Neural cell (in vitro differentiated cells): ENCODE data around the gene CCDC159. TPM values are rescaled to one million over a fixed set of nuclear protein-coding genes. Genes with fewer than 3 reads are reported as not detected.

Experiments used
- H2AFZ ChIP-seq: fragments of 200-600, 300-800 bp; sonication (generic), shearing (Covaris generic); 2 replicates; pipeline ENCODE4 v1.6.0; 2014; ENCODE audit warnings: low read depth, mild to moderate bottlenecking, antibody characterized with exemption, low read length, moderate library complexity
- H3F3A ChIP-seq: fragments of 200-600 bp; shearing (Covaris generic); 2 replicates; pipeline ENCODE4 v1.6.1; 2016; ENCODE audit warnings: mild to moderate bottlenecking, moderate library complexity, mixed read lengths, antibody characterized with exemption, low read length; ENCODE audit not compliant: insufficient read depth, poor library complexity, severe bottlenecking
- H3K27ac ChIP-seq: fragments of 200-600, 300-800 bp; sonication (generic), shearing (Covaris generic); 2 replicates; pipeline ENCODE4 v1.5.1; 2014; ENCODE audit warnings: mild to moderate bottlenecking, low read length, moderate library complexity
- H3K27me3 ChIP-seq: fragments of 300-800, 200-600 bp; sonication (generic), shearing (Covaris generic); 2 replicates; pipeline ENCODE4 v1.6.0; 2014; ENCODE audit warnings: mild to moderate bottlenecking, low read depth, low read length, moderate library complexity; ENCODE audit not compliant: insufficient read depth
- H3K36me3 ChIP-seq: fragments of 300-800, 200-600 bp; sonication (generic), shearing (Covaris generic); 2 replicates; pipeline ENCODE4 v1.5.1; 2014; ENCODE audit warnings: mild to moderate bottlenecking, antibody characterized with exemption, low read length, moderate library complexity; ENCODE audit not compliant: insufficient read depth
- H3K4me2 ChIP-seq: fragments of 300-800, 200-600 bp; sonication (generic), shearing (Covaris generic); 2 replicates; pipeline ENCODE4 v1.6.0; 2014; ENCODE audit warnings: mild to moderate bottlenecking, low read length
- H3K4me3 ChIP-seq: fragments of 300-800, 200-600 bp; sonication (generic), shearing (Covaris generic); 2 replicates; pipeline ENCODE4 v1.5.1; 2014; ENCODE audit warnings: mild to moderate bottlenecking, low read length, moderate library complexity
- H3K79me2 ChIP-seq: fragments of 200-600 bp; shearing (Covaris generic); replicated peaks from 2 replicates; pipeline ENCODE4 v1.6.0; 2014; ENCODE audit warnings: mild to moderate bottlenecking, low read length, moderate library complexity; ENCODE audit not compliant: insufficient read depth
- H3K9ac ChIP-seq: fragments of 300-800, 200-600 bp; sonication (generic), shearing (Covaris generic); 2 replicates; pipeline ENCODE4 v1.6.1; 2016; ENCODE audit warnings: mild to moderate bottlenecking, low read length, mixed read lengths
- H3K9me2 ChIP-seq: fragments of 200-600 bp; shearing (Covaris generic); 2 replicates; pipeline ENCODE4 v1.6.1; 2016; ENCODE audit warnings: mild to moderate bottlenecking, low read length, mixed read lengths; ENCODE audit not compliant: insufficient read depth
- H3K9me3 ChIP-seq: fragments of 200-600, 300-800 bp; sonication (generic), shearing (Covaris generic); 2 replicates; pipeline ENCODE4 v1.6.1; 2016; ENCODE audit warnings: mild to moderate bottlenecking, mixed run types, low read length, moderate library complexity, mixed read lengths
- H4K20me1 ChIP-seq: fragments of 200-600 bp; shearing (Covaris generic); 2 replicates; pipeline ENCODE4 v1.6.1; 2016; ENCODE audit warnings: mild to moderate bottlenecking, mixed run types; ENCODE audit not compliant: insufficient read depth
- EP300 ChIP-seq: fragments of 450-650 bp; conservative IDR thresholded peaks from 2 replicates; pipeline ENCODE4 v1.6.1; 2014; ENCODE audit warnings: antibody characterized with exemption, mild to moderate bottlenecking, moderate library complexity; ENCODE audit not compliant: poor library complexity, severe bottlenecking
- EZH2 ChIP-seq: fragments of 200-600, 300-800 bp; shearing (Covaris generic), sonication (generic); IDR thresholded peaks from 2 replicates; pipeline ENCODE4 v1.6.1; 2014; ENCODE audit warnings: antibody characterized with exemption, low read length, borderline replicate concordance, mild to moderate bottlenecking; ENCODE audit not compliant: insufficient read depth, poor library complexity, severe bottlenecking
- MXI1 ChIP-seq: fragments of 450-650 bp; conservative IDR thresholded peaks from 2 replicates; pipeline ENCODE4 v1.6.1; 2014; ENCODE audit warnings: antibody characterized with exemption, mild to moderate bottlenecking; ENCODE audit not compliant: poor library complexity, severe bottlenecking
- POLR2AphosphoS5 ChIP-seq: IDR thresholded peaks from 2 replicates; pipeline ENCODE4 v1.6.1; 2012
- RAD21 ChIP-seq: fragments of 450-650 bp; conservative IDR thresholded peaks from 2 replicates; pipeline ENCODE4 v1.6.1; 2014; ENCODE audit warnings: antibody characterized with exemption, mild to moderate bottlenecking, moderate library complexity
- REST ChIP-seq: IDR thresholded peaks from 2 replicates; pipeline ENCODE4 v1.6.1; 2012; ENCODE audit warnings: borderline replicate concordance
- SMC3 ChIP-seq: fragments of 450-650 bp; conservative IDR thresholded peaks from 2 replicates; pipeline ENCODE4 v1.6.1; 2014; ENCODE audit warnings: antibody characterized with exemption, mild to moderate bottlenecking, moderate library complexity; ENCODE audit not compliant: poor library complexity
- TAF1 ChIP-seq: IDR thresholded peaks from 2 replicates; pipeline ENCODE4 v1.6.1; 2012; ENCODE audit warnings: low read depth
- polyA plus RNA-seq: library from polyadenylated mRNA; depleted of rRNA; stranded (reverse); fragments of >200 nt; gene quantifications from 2 replicates; pipeline ENCODE4 v1.2.3, GENCODE V29; 2014
- TF ChIP-seq, protein P1 (sequence below): fragments of 450-650 bp; IDR thresholded peaks from 2 replicates; pipeline ENCODE4 v1.5.1; 2014; ENCODE audit warnings: antibody characterized with exemption, mild to moderate bottlenecking, moderate library complexity; ENCODE audit not compliant: poor library complexity, severe bottlenecking

Gene CCDC159
- polyA plus RNA-seq, 1 donor from 2014 or later, result 2.4 TPM

DNA sequence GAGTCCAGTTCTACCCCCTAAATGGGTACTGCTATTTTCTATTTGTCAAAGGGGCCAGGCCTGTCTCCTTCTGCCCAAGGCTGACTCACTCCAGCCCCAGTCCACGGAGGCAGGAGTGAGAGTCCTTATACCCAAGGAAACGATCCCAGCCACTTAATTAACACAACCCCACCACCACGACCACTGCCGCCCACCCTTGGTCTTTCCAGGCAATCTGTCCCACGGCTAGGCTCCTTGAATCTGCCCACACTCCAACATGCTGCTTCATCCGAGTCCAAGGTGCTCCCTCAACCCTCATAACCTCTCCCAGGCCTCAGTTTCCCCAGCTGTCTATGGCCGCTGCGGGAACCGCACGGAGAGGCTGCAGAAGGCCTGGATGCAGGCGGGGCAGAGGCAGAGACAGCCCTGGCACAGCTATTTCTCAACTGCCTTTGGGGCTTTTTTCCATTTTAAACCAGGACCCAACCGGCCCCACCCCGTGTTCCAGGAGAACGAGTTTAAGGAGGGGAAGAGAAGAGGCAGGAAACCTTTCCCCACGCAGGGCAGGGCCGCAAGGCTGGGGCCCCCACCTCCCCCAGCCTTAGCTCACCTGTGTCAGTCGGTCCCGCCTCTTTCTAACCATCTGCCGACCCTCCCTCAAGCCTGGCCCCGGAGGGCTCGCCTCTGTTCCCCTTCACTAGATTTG lies 7.6 kb upstream of the CCDC159 start:
- Histone ChIP-seq H3K36me3 (peaks cover 14% of the 10 kb centered on the region), H3K9me3 (peaks cover 4% of the 10 kb centered on the region), H3F3A (no peaks in the 10 kb centered on the region), H3K4me2 (peak overlapping the region; percentile 78), H3K79me2 (peaks cover 19% of the 10 kb centered on the region), H3K9me2 (no peaks in the 10 kb centered on the region), H2AFZ (peak overlapping the region; percentile 8), H3K27ac (peak overlapping the region; percentile 54), H4K20me1 (no peaks in the 10 kb centered on the region), H3K27me3 (no peaks in the 10 kb centered on the region), H3K4me3 (peak overlapping the region; percentile 96), H3K9ac (peak overlapping the region; percentile 90)
- TF ChIP-seq, protein P1, sequence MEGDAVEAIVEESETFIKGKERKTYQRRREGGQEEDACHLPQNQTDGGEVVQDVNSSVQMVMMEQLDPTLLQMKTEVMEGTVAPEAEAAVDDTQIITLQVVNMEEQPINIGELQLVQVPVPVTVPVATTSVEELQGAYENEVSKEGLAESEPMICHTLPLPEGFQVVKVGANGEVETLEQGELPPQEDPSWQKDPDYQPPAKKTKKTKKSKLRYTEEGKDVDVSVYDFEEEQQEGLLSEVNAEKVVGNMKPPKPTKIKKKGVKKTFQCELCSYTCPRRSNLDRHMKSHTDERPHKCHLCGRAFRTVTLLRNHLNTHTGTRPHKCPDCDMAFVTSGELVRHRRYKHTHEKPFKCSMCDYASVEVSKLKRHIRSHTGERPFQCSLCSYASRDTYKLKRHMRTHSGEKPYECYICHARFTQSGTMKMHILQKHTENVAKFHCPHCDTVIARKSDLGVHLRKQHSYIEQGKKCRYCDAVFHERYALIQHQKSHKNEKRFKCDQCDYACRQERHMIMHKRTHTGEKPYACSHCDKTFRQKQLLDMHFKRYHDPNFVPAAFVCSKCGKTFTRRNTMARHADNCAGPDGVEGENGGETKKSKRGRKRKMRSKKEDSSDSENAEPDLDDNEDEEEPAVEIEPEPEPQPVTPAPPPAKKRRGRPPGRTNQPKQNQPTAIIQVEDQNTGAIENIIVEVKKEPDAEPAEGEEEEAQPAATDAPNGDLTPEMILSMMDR, result no peak
- TF ChIP-seq RAD21 (no peak), EZH2 (no peak), TAF1 (no peak), POLR2AphosphoS5 (no peak), REST (no peak), MXI1 (no peak), EP300 (no peak), SMC3 (no peak)

- Histone ChIP-seq H4K20me1 (no peaks in the 10 kb centered on the region), H3K9me2 (no peaks in the 10 kb centered on the region), H3K9ac (peak within 1 kb of the TSS; percentile 90), H3K79me2 (peaks cover 19% of the 10 kb centered on the region), H3K27ac (peak within 1 kb of the TSS; percentile 54), H3K4me3 (peak within 1 kb of the TSS; percentile 96), H2AFZ (peak within 1 kb of the TSS; percentile 59), H3K4me2 (peak within 1 kb of the TSS; percentile 78), H3K9me3 (peaks cover 4% of the 10 kb centered on the region), H3K27me3 (no peaks in the 10 kb centered on the region), H3K36me3 (peaks cover 14% of the 10 kb centered on the region), H3F3A (no peaks in the 10 kb centered on the region)
- peak; percentile 54 for TF ChIP-seq SMC3
- peak; percentile 57 for TF ChIP-seq REST
- peak; percentile 85 for TF ChIP-seq POLR2AphosphoS5
- TF ChIP-seq MXI1, result no peak
- TF ChIP-seq, protein P1, result no peak
- peak; percentile 46 for TF ChIP-seq RAD21
- peak; percentile 26 for TF ChIP-seq EP300
Observed at GRCh38 chr19:11339254-11340098, 6.8 kb upstream of the CCDC159 start, which contains the start of gene RAB3D. Gene RAB3D (minus strand): TSS chr19:11339657. CDS start chr19:11337399, 2,258 bp downstream.
